NCI-H187 (cell line): ENCODE data around the gene C1GALT1.

Experiments
- DNase-seq, 2 experiments: peaks; one replicate each; lab custom pipeline; 2025; lab: John Stamatoyannopoulos, UW

C1GALT1 gene

GRCh38 chr7:7201578-7202374 is 19.4 kb downstream of the C1GALT1 start:
- DNase-seq = no peak

GRCh38 chr7:7202375-7202720 is 20.0 kb downstream of the C1GALT1 start:
- DNase-seq = no peak

- no peak for DNase-seq
Measured at GRCh38 chr7:7203813-7204575, 21.6 kb downstream of the C1GALT1 start.

DNA sequence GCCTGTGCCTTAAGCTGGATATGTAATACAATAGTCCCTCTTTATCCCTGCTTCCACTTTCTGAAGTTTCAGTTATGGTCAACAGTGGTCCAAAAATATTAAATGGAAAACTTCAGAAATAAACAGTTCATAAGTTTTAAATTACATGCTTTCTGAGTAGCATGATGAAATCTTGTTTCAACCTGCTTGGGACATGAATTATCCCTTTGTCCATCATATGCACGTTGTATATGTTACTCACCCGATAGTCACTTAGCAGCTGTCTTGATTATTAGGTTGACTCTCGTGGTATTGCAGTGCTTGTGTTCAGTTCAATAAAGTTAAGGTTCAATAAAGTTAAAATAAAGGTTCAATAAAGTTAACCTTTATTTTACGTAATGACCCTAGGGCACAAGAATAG is 25.5 kb downstream of the C1GALT1 start:
- no peak for DNase-seq

- no peak for DNase-seq
Measured at GRCh38 chr7:7208520-7208919, 26.2 kb downstream of the C1GALT1 start.

GRCh38 chr7:7209412-7210050 is 27.2 kb downstream of the C1GALT1 start:
- no peak for DNase-seq

- no peak for DNase-seq
Measured at GRCh38 chr7:7210475-7211237, 28.3 kb downstream of the C1GALT1 start.

GRCh38 chr7:7212612-7213011 is 30.3 kb downstream of the C1GALT1 start:
- DNase-seq = no peak

DNA sequence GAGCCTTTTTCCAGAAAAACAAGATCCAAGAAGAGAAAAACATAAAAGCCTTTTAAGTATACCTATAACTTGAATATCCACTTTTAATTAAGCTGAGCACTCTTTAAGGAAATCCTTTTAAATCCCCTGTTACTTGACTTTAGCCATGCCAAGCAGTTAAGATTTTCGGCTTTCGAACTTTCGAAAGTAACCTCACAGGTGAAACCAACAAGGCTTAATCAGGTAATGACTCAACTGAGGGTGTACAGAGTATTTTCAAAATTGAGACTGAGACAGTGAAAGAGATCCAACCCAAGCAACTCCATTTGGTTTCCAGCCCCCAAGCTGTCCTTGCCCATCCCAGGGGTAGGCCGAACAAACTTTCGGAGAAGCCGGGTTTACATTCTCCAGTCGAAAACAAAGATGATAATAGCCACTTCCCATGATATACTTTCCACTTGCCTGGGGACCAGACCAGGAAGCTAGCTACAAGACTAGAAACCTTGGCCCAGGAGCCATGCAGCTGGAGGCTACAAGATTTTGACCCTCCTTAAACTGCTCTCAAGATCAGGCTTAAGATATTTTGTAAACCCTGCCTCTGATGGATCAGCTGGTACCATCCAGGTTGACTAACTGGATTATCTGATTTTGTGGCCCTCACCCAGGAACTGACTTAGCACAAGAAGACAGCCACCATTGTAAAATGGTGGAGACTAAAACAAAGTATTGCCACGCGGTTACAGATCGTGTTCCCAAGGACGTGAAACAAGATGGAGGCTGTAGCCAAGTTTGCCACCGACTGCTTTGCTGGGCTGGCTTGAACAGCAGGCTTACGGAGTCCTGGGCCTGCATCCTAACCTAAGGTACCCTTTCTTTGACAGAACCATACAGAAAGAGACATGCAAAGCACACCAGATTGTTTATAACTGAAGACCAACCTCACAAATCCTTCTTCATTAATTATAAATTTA is 32.3 kb downstream of the C1GALT1 start:
- DNase-seq = no peak

- DNase-seq = no peak
Measured at GRCh38 chr7:7216279-7216678, 33.9 kb downstream of the C1GALT1 start.

GRCh38 chr7:7219216-7219615 is 36.9 kb downstream of the C1GALT1 start:
- no peak for DNase-seq

- no peak for DNase-seq
Measured at GRCh38 chr7:7220821-7221220, 38.5 kb downstream of the C1GALT1 start.

DNA sequence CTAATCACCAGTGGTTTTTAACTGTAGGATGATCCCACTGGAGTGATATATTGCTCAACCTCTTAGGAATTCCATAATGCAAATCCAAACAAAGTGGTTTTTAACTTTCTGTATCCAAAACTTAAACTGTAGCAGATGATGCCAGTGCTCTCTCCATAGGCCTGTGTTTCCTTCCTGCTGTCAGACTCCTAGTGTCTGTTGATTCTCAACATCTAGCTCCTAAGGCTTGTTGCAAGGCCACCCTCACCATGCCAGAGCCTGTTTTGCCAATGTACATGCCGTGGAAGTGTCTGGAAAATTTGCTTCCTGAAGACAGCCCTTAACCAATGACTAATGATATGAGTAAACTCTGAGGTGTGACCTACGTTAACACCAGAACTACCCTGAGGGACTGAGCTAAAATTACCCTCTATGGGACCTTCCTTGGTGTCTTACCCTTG is 39.3 kb downstream of the C1GALT1 start:
- DNase-seq = no peak

GRCh38 chr7:7223250-7223649 is 40.9 kb downstream of the C1GALT1 start:
- no peak for DNase-seq

- no peak for DNase-seq
Measured at GRCh38 chr7:7226407-7226806, 44.1 kb downstream of the C1GALT1 start.

GRCh38 chr7:7228472-7228871 is 46.1 kb downstream of the C1GALT1 start:
- no peak for DNase-seq

GRCh38 chr7:7228967-7229366 is 46.6 kb downstream of the C1GALT1 start:
- DNase-seq = no peak

DNA sequence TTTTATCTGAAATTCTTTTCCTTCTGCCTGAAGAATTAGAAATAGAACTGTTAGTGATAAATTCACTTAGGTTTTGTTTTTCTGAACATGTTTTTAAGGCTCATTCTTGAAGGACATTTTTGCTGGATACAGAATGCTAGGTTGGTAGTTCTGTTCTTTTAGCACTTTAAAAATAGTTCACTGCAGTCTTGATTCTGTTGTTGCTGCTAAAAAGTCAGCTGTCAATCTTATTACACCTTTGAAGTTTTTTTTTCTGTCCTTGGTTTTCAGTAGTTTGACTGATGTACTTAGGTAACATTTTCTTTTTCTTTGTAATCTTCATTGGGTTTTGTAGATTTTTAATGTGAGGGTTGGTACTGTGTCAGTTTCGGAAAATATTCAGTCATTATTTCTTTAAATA is 48.7 kb downstream of the C1GALT1 start:
- DNase-seq = no peak

DNA sequence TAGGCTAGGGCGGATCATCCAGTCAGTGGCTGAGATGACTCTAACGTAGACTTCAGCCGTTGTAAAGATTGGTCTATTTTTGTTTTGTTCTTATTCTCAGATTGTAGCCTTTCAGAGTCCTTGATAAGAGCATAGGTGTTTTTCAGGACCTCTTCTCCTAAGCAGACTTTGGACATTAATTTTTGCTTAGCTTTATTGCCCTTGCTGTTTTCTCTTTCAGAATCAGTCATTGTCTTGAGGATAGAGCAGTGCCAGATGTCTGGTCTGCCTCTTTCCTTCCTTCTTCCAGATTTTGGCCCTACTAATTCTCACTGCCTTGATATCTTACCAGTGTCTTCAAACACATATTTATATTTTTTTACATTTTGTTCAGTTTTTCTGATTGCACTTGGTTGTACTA is 49.5 kb downstream of the C1GALT1 start:
- DNase-seq = no peak

DNA sequence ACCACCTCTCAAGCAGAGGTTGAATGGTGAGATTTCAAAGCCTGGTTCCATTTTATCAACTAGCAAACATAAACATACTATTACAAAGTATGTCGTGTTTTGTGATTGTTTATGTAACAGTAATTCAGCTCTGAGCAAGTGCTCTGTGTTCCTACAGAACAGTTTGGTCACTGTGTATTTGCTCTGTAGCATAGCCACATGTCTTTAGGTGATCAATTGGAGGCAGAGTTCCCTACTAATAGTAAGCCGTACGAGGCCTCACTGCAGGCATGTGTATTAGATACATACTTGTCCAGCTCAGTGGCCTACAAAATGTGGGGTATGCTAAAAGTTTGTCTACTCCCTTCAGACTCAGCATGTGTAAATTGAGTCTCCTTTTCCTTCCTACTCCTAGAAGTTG is 53.0 kb downstream of the C1GALT1 start:
- no peak for DNase-seq

- DNase-seq = no peak
Measured at GRCh38 chr7:7236041-7236440, 53.7 kb downstream of the C1GALT1 start.
